DMS114 treated with DMSO at 0.1 percent for 48 hours (cell line): ENCODE results near the gene MAPKBP1.

ENCODE experiments used
- DNase-seq: peaks from one replicate; lab custom pipeline; 2025; ENCODE audit not compliant: unreplicated experiment; lab: John Stamatoyannopoulos, UW

The MAPKBP1 gene

GRCh38 chr15:41783296-41783695 is 9.0 kb downstream of the MAPKBP1 start:
- DNase-seq = no peak

DNA sequence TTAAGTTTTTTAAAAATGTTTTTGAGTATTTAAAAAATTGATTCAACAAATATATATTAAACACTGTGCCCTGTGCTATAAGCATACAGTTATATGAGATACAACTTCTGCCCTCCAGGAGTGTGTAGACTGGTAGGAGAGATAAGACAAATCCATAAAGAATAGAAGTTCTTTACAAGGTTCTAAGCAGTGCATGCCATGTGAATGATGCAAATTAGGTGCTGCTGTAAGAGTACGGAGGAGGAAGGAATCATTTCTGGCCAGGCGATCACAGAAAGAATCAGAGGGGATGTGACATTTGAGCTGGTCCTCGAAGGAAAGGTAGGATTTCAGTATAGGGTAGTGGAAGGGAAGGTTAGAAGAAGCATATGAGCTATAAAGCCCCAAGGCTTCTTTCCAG is 14.0 kb downstream of the MAPKBP1 start:
- no peak for DNase-seq

DNA sequence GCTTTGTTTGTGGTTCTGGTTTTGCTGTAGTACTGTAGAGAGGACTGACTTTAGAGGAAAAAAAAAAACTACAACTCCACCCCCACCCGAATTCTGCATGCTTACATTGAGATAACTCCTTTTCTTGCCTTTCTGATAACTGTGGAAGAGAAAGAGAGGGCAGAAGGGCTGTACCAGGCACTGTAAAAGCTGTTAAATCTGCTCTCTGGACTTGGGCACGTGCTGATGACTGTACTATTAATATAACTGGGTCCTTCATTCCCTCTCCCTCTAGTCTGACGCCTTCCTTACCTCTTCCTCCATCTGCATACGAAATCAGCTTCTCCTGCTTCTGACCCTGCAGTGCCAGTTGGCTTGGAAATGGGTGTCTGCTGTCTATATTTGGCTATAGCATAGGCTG is 15.0 kb downstream of the MAPKBP1 start:
- no peak for DNase-seq

DNA sequence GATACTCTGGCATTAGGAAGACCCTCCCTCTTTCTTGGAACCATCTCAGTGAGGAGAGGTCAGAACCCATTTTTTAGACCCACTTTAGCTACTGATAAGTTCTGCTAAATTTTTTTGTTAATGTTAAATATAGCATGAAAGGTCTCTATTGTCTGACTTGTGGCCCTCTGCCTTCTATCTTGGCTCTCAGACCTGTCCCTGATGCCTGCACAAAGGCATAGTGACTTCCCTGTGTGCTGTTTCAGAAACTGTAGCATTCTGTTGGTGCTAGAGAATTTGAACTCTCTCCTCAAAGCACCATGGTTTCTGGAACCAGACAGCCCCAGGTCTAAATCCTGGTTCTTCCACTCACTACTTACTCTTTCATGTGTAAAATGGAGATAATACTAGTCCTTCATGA is 15.4 kb downstream of the MAPKBP1 start:
- DNase-seq = no peak

GRCh38 chr15:41790169-41790568 is 15.9 kb downstream of the MAPKBP1 start:
- no peak for DNase-seq

- no peak for DNase-seq
These were observed 16.7 kb downstream of the MAPKBP1 start for GRCh38 chr15:41790756-41791546.

DNA sequence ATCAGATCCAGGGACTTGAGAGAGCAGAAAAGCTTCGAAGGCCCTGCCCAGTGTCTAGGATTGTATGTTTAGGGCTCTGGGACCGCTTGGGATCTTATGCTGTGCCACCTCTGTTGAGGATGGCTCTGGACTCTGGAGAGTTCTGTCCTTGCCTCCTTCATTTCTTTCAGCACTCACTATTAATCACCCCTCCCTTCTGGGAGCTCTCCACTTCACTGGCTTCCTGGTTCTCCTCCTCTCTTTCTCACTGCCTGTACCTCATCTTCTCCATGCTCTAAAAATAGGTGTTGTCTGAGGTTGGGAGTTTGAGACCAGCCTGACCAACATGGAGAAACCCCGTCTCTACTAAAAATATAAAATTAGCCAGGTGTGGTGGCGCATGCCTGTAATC is 17.3 kb downstream of the MAPKBP1 start:
- DNase-seq = no peak

- no peak for DNase-seq
These were observed 17.8 kb downstream of the MAPKBP1 start for GRCh38 chr15:41792000-41792637.

- no peak for DNase-seq
These were observed 19.8 kb downstream of the MAPKBP1 start for GRCh38 chr15:41794081-41794480.

DNA sequence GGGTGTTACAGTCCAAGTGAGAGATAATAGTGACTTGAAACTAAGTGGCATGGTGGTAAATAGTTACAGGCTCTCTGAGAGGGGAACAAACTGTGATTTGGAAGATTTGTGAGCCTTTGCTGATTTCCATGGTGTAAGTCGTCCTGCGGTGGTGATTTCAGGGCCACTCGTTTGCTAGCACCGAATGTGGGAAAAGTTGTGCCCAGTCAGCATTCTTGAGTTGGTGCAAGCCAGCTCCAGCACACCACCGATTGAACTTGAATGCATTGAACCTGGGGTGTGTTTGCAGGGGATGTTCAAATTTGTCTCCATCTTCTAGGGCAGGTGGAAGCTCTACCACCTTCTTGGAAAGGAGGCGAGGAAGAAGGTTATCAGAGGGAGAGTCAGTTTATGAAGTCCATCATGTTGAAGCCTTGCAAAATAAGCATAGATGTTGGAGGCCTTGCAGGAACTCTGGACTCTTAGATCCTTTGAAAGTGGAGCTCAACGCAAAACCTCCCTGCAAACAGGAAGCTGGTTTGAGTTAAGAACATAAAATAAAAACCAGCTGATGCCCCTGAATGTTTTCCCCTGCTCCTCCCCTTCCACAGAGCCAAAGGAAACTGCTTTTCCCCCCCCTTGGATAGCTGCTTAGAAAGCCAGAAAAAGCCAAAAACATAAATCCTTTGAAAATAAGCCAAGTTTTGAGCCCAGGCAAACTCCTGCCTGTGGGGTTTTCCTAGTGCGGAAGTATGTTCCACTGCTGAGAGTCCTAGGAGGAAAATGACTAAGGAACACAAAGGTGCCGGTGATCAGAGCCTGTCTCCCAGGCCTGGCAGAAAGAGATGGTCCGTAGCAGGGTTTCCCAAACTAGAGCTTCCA is 21.9 kb downstream of the MAPKBP1 start:
- DNase-seq = no peak

DNA sequence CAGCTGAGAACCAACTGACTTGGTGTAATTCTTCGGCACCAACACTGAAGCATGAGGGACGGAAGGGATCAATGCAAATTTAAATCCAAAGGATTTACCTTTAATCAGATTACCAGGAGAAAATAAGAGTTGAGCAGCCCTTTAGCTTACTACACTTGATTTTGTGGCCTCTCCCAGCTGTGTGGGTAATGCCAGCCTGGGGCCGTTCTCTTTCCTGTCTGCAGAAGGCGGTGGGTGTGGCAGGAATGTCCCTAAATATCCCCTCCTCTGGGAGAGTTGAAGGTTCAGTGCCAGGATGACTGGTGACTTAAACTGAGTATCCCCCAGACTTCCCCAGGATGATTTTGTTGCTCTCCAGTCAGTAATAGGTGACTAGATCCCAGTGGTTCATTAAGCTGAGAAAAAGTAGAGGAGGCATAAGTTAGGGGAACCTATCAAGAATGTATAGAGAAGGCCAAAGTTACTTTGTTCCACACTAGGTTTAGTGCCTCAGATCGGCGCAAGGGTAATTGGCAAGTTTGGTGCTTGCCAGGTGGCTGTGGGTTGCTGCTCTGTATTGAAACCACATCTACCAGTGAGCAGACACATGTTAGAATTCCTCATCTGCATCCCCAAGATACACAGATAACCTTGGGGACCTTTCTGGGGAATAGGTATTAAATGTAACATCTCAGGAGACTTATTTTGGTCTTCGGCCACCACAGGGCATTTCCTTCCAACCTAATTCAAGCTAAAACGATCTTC is 23.1 kb downstream of the MAPKBP1 start:
- DNase-seq = no peak

DNA sequence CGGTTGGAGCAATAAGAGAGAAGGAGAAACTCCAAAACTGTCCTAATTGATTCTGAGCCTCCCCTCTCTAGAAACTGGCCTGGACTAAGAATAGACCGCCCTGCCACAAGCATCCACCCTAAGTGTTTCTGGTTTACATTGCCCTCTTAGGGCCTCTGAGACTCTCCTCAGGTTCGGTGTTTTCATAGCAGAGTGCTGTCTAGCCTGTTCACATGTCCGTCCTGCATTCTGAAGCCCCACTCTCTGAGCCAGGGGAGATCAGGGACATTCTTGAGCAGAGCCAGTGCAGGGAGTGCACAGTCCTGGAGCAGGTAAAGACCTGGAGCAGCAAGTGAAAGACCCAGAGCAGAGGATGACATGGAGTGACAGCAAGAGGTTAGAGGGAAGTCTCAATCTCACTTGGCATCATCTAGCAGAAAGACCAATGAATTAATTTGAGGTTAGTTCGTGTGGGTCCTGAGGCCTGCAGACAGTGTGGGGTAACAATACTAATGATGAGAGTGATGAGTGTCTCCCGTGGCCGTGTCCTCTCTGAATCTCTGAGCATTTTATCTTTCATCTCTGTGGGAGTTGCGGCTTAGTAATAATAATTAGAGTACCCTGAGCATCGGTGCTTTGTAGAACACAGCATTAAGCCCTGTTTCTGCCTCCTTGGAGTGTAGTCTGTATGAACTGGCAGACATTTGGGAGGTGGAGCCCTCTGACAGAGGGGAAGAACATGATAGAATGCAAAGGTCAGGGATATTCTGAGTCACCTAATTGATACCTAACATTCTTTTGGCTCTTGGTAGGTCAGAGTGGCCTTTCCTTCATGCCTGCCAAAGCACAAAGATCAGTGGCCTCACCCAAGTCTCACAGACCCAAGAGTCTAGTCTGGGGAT is 24.6 kb downstream of the MAPKBP1 start:
- DNase-seq = no peak

- DNase-seq = no peak
These were observed 25.2 kb downstream of the MAPKBP1 start for GRCh38 chr15:41799488-41799805.

- no peak for DNase-seq
These were observed 26.9 kb downstream of the MAPKBP1 start for GRCh38 chr15:41801185-41801584.

DNA sequence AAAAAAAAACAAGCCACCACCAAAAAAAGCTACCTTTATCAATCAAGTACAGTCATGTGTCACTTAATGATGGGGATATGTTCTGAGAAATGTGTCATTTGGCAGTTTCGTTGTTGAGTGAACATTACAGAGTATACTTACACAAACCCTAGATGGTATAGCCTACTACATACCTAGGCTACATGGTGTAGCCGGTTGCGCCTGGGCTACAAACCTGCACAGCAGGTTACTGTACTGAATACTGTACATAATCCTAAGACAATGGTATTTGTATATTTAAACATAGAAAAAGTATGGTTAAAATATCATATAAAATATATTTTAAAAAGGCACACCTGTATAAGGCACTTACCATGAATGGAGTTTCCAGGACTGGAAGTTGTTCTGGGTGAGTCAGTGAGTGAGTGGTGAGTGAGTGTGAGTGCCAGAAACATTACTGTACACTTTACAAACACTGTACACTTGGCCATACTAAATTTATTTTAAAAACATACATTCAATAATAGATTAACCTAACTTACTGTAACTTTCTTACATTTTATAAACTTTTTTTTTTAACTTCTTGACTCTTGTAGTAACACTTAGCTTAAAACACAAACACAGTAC is 27.7 kb downstream of the MAPKBP1 start:
- no peak for DNase-seq

- no peak for DNase-seq
These were observed 30.1 kb downstream of the MAPKBP1 start for GRCh38 chr15:41804361-41804760.

- no peak for DNase-seq
These were observed 30.8 kb downstream of the MAPKBP1 start for GRCh38 chr15:41804916-41805666.

GRCh38 chr15:41805711-41806110 is 31.4 kb downstream of the MAPKBP1 start:
- DNase-seq = no peak
